ENCODE data around the gene TREH.

DNA sequence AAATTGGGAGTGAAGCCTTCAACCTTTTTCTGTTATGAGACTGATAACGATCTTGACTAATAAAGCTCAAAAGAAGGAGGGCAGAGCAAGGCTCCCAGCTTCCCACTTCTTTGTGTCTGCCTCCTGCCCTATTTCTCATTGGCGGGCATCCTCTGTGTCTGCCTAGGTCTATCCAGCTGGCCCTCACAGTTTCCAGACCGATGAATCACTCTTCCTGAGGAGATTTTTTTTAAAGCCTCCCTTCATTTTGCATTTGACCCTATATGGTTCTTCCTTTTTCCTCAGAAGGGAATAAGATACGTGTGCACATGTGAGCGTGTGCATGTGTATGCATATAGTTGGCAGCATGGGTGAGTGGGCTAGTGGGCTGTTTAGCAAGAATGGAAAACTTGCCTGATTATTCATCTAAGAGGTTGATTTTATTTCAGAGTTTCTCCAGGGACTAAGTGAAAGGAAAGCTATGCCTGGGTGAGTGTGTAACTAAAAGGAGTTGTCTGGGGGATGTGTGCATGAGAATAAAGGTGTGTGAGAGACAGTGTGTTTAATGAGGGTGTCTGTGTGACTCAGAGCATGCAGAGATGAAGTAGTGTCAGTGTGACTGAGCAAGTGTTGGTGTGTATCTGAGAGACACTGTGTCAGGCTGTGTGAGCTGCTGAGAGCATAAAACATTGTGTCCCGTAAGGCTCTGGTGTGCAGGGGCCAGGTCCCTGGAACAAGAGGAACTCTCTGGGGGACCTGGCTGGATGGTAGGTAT is 59.8 kb downstream of the TREH start:
- no peak for TF ChIP-seq POLR2A (IDR thresholded peaks at IDR 0.05)
- TF ChIP-seq, protein P1, sequence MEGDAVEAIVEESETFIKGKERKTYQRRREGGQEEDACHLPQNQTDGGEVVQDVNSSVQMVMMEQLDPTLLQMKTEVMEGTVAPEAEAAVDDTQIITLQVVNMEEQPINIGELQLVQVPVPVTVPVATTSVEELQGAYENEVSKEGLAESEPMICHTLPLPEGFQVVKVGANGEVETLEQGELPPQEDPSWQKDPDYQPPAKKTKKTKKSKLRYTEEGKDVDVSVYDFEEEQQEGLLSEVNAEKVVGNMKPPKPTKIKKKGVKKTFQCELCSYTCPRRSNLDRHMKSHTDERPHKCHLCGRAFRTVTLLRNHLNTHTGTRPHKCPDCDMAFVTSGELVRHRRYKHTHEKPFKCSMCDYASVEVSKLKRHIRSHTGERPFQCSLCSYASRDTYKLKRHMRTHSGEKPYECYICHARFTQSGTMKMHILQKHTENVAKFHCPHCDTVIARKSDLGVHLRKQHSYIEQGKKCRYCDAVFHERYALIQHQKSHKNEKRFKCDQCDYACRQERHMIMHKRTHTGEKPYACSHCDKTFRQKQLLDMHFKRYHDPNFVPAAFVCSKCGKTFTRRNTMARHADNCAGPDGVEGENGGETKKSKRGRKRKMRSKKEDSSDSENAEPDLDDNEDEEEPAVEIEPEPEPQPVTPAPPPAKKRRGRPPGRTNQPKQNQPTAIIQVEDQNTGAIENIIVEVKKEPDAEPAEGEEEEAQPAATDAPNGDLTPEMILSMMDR (IDR thresholded peaks at IDR 0.05): no peak

Data from body of pancreas (tissue), 4 donors.